Measurements from ENCODE around the gene KCNJ14.

The KCNJ14 gene

GRCh38 chr19:48455171-48455907, at the start of gene KCNJ14:
TSS of gene KCNJ14 (plus strand) at chr19:48455574. CDS start at chr19:48461725, 6,151 bp downstream.
- no peak for DNase-seq

GRCh38 chr19:48405850-48406249, 49.5 kb upstream of the KCNJ14 start:
- no peak for DNase-seq

DNA sequence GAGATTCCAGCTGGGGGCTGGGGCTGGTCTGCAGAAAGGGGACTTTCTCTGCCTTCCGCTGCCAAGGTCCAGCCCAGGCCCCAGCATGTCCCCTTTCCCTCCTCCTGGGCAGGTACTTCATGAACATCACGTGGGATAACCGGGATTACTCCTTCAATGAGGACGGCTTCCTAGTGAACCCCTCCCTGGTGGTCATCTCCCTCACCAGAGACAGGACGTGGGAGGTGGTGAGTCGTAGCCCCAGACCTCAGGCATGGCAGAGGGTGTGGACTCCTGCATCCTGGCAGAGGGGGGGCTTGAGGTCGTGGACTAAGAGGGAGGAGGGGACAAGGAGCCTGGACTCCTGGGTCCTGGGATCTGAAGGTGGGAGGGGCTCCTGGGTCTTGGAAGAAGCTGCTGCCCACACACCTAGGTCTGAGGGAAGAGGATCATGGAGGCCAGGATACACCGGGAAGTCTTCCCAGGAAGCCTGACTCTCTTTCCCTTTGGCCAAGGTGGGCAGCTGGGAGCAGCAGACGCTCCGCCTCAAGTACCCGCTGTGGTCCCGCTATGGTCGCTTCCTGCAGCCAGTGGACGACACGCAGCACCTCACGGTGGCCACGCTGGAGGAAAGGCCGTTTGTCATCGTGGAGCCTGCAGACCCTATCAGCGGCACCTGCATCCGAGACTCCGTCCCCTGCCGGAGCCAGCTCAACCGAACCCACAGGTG, 41.3 kb upstream of the KCNJ14 start:
- DNase-seq: no peak

- DNase-seq: peak in 3 of 4 experiments; percentile 37 to 60 (median 40)
Measured at GRCh38 chr19:48415395-48415794, 40.0 kb upstream of the KCNJ14 start.

GRCh38 chr19:48415806-48416221, 39.6 kb upstream of the KCNJ14 start:
- no peak for DNase-seq

- DNase-seq: no peak
Measured at GRCh38 chr19:48417421-48417820, 38.0 kb upstream of the KCNJ14 start.

DNA sequence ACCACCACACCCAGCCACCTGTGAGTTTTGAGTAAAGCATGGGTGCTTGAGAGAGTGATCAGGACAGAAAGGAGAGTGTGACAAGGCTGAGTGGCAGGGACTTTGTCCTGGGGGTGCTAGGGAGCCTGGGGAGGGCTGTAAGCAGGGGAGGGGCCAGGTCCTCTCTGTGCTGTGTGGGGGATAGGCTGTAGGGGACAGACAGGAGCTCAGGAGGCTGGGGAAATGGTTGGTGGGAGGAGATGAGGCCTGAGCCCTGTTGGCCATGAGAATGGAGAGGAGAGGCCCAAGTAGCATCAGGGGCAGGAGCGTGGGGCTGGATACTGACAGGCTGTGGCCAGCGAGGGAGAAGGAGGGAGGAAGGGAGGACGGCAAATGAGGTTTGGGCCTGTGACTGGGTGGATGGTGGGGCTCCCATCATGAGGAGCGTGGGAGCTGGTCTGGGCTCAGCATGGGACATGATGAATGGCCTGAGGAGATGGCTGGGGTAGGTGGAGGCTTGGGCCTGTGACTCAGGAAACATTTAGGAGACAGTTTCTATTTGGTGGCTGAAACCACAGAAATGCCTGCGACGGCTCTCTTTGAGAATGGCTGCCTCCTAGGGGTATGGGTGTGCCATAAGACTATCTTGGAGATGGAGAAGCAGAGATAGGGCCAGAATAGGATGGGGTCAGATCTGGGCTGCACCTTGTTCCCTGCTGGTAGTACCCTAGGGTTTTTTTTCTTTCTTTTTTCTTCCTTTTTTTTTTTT, 36.9 kb upstream of the KCNJ14 start:
- DNase-seq: no peak

DNA sequence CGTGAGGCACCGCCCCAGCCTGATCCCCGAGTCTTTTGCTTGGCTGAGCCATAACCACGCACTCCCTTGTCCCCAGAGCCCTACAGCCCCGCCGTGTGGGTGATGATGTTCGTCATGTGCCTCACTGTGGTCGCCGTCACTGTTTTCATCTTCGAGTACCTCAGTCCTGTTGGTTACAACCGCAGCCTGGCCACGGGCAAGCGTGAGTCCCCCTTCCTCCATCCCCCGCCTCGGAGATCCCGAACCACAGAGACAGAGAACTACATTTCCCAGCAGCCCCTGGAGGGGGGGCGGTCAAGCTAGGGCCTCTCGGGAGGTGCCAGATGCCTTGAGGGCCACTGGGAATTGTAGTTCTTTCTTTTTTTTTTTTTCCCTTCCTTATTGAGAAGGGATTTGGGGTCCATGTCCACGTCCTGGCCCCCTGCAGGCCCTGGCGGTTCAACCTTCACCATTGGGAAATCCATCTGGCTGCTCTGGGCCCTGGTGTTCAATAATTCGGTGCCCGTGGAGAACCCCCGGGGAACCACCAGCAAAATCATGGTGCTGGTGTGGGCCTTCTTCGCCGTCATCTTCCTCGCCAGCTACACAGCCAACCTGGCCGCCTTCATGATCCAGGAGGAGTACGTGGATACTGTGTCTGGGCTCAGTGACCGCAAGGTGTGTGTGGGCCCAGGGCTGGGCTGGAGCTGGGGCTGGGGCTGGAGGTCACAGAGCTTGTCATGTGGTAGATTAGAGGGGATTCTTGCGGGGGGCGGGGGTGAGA, 36.0 kb upstream of the KCNJ14 start:
- DNase-seq: peak in 1 of 4 experiments; percentile 43

DNA sequence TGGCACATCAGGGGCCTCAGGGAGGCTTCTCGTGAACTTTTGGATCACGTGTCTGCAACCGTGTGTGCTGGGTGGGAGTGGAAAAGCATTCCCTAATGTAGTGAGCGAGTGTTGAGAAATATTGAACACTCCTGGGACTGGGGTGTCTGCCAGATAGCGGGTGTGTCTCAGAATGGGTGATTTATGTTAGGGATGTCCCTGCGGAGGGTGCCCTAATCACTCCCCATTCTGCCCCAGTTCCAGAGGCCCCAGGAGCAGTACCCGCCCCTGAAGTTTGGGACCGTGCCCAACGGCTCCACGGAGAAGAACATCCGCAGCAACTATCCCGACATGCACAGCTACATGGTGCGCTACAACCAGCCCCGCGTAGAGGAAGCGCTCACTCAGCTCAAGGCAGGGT, 33.8 kb upstream of the KCNJ14 start:
- no peak for DNase-seq

DNA sequence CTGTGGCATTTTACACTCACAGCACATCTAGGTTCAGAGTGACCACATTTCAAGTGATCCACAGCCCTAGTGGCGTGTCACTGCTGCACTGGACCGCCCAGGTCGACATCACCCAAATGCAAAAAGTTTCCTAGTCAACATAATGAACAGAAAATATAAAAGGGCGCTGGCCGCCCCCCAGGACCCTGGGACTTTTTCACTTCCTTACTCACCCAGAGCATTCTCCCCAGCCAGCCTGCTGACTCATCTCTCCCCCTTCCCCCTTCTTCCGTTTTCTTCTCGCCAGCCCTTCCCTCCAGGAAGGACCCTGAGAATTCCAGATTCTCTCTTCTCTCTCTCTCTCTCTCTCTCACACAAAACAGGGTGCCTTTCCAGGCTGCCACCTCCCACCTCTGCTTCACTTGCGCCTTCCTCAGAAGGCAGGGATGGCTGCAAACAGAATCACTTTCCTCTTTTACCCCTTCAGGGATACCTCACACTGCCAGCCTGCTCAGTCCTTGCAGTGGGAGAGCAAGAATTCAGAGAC, 30.6 kb upstream of the KCNJ14 start:
- no peak for DNase-seq

GRCh38 chr19:48428670-48429069, 26.7 kb upstream of the KCNJ14 start:
- no peak for DNase-seq

GRCh38 chr19:48433337-48433736, 22.0 kb upstream of the KCNJ14 start:
- DNase-seq: no peak

GRCh38 chr19:48436586-48436985, 18.8 kb upstream of the KCNJ14 start:
- DNase-seq: no peak

DNA sequence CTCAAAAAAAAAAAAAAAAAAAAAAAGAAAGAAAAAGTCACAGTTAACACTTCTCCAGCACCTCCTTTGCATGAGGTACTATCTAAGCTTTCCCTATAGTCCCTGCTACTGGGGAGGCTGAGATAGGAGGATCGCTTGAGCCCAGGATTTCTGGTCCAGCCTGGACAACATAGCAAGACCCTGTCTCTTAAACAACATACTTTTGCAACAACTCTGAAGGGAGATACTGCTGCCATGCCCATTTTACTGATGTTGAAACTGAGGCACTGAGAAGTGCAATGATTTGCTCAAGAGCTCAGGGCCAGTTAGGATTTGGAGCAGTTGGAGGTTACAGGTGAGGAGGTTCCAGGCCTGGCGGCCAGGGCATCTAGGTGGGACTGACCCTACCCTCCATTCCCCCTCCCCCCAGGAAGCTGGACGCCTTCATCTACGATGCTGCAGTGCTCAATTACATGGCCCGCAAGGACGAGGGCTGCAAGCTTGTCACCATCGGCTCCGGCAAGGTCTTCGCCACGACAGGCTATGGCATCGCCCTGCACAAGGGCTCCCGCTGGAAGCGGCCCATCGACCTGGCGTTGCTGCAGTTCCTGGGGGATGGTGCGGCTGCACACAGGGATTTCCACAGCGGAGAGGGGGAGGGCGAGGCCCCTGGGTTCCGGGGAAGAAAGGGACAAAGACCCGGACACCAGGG, 13.9 kb upstream of the KCNJ14 start:
- DNase-seq: no peak

- no peak for DNase-seq
Measured at GRCh38 chr19:48442116-48443035, 13.0 kb upstream of the KCNJ14 start.

DNA sequence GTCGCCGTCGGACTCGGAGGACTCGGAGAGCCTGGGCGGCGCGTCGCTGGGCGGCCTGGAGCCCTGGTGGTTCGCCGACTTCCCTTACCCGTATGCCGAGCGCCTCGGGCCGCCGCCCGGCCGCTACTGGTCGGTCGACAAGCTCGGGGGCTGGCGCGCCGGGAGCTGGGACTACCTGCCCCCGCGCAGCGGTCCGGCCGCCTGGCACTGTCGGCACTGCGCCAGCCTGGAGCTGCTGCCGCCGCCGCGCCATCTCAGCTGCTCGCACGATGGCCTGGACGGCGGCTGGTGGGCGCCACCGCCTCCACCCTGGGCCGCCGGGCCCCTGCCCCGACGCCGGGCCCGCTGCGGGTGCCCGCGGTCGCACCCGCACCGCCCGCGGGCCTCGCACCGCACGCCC, 12.1 kb upstream of the KCNJ14 start:
- peak in 1 of 4 experiments; percentile 12 for DNase-seq

DNA sequence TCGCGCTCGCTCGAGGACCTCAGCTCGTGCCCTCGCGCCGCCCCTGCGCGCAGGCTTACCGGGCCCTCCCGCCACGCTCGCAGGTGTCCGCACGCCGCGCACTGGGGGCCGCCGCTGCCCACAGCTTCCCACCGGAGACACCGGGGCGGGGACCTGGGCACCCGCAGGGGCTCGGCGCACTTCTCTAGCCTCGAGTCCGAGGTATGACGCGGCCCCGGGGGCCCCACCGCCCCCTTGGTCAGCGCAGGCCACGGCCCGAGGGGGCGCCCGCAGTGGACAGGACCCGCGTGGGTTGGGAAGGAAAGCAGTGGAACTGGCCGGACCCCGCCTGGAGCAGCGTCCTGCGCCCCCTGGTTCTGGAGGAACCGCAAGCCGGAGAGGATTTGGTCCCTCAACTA, 11.6 kb upstream of the KCNJ14 start:
- DNase-seq: no peak

DNA sequence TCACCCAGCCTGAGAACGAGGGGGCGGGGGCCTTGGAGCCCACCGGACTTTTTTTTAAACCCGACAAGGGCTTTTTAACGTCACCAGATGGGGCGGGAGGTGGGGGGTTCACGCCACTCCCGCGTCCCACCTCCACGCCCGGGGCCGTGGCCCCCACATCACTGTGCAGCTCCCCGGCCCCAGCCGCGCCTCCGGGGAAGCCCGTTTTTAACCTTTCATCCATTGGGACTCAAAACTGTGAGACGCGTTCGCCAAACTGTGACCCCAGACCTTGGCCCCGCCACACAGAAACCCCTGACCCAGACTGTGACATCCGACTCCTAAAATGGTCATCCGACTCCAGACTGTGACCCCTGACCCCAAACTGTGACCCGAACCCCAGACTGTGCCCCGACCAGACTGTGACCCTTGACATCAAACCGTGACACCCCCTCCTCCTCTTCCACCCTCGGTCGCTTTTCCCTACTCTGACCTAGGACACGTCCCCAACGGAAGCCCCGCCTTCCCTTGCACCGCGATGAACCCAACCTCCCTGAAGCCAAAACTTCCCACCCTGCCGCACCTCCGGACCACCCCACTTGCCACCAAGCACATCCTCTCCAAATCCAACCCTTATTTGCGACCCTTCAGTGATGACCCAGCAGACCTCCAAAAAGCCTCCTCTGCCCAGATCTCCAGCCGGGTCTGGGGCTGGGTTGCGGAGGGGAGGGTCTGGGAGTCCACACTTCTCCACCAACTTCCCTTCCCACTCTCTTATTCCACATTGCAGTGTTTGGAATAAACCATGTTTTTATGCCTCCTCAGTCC, 11.0 kb upstream of the KCNJ14 start:
- DNase-seq: no peak

DNA sequence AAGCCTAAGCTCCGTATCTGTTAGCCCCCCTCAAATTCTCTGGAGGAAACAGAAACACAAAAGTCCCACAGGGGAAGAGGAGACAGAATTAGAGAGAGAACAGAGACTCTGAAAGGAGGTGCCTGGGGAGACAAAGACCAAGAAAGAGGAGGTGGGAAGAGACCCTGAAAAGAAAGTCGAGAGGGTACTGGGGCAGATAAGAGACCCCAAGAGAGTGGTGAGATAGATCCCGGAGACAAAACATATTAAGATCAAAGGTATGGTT, 10.5 kb upstream of the KCNJ14 start:
- DNase-seq: no peak

DNA sequence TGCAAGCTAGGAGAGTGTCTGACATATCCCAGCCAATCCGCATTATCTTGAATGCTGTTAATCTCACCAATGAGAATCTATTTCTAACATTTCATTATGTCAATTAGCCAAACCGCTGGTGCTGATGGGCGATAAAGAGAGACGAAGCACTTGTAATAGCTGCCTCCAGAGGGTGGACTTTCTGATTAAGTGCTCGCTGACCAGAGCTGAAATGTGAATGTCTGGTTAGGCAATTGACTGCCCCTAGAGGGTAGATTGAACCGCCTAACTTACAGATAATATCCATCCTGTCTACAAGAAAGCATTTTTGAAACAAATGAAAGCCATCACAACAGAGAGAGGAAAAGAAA, 10.1 kb upstream of the KCNJ14 start:
- DNase-seq: no peak

Data from activated naive CD4-positive, alpha-beta T cell (primary cell).